ENCODE measurements around the gene LIN7A. TPM values are rescaled to one million over a fixed set of nuclear protein-coding genes. Genes with fewer than 3 reads are reported as not detected.

The LIN7A gene
- total RNA-seq, 5 donors from 2014 or later (not counting 1 experiment from before 2014, with no cell fraction given) = 0.03 to 0.12 TPM; not detected in 3

DNA sequence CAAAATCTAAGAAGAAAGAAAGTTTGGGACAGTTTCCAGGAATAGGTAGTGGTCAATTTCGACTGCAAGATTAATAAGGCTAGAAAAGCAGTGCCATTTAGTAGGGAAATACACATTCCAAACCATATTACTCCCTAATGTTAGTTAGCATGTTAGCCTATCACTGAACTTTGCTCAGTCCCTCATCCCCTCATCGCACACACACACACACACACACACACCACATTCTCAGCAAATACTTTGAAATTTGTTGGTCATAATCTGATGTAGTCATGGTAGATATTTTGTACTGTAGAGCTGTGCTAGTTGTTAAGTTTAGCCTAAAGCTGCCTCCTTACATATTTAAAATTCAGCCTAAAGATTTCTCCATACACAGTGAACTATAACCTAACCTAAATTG is 157.0 kb downstream of the LIN7A start:
- Histone ChIP-seq H3K36me3 (ENCODE audit: control insufficient read depth in 2 of 2, extremely low read depth in 1 of 2, insufficient read depth in 1 of 2, low read length in 1 of 2) (no peaks in the 10 kb centered on the region), H3K4me3 (ENCODE audit: control insufficient read depth in 1 of 2, extremely low read depth in 1 of 2, low read length in 1 of 2) (no peak overlapping the region), H3K4me1 (ENCODE audit: control insufficient read depth in 1 of 2, extremely low read depth in 1 of 2, insufficient read depth in 2 of 2, low read length in 2 of 2) (no peaks in the 10 kb centered on the region), H3K9me3 (no peaks in the 10 kb centered on the region), H3K27ac (ENCODE audit: low read length) (no peak overlapping the region), H3K27me3 (replicated peaks in 1 of 2; ENCODE audit: control insufficient read depth in 2 of 2, extremely low read depth in 1 of 2, insufficient read depth in 2 of 2, low read length in 1 of 2) (no peaks in the 10 kb centered on the region)
- peaks cover 8 to 22% (median 20%) of the 10 kb centered on the region in 3 donors for H3K9me3 Mint-ChIP-seq
- no peak for ATAC-seq (replicated peaks in 1 of 4)
- DNase-seq = no peak
- no CpG with 5 or more reads among the region's 2 CpGs for WGBS (ENCODE audit: insufficient coverage)
- CTCF ChIA-PET = no interaction called here
- POLR2A ChIA-PET = interaction anchor here in 1 of 2 donors (0.7 kb wide), 1 partner anchor 16 kb away, joined by 4 read pairs; no protein-coding TSS in a partner anchor
- no peaks in the 10 kb centered on the region for H3K36me3 Mint-ChIP-seq
- H3K27ac Mint-ChIP-seq = no peak overlapping the region
- H3K27me3 Mint-ChIP-seq = no peaks in the 10 kb centered on the region
- H3K4me3 Mint-ChIP-seq = no peak overlapping the region
- no peaks in the 10 kb centered on the region for H3K4me1 Mint-ChIP-seq

- H3K36me3 ChIP-seq (ENCODE audit: control insufficient read depth in 2 of 2, extremely low read depth in 1 of 2, insufficient read depth in 1 of 2, low read length in 1 of 2) = no peaks in the 10 kb centered on the region
- no CpG with 5 or more reads among the region's 3 CpGs for WGBS (ENCODE audit: insufficient coverage)
Observed at GRCh38 chr12:80778005-80778541, 159.7 kb downstream of the LIN7A start.

GRCh38 chr12:80777587-80777986 is 160.1 kb downstream of the LIN7A start:
- no peak overlapping the region for H3K4me3 Mint-ChIP-seq
- no CpG with 5 or more reads among the region's 4 CpGs for WGBS (ENCODE audit: insufficient coverage)
- H3K4me1 Mint-ChIP-seq = no peaks in the 10 kb centered on the region
- DNase-seq = no peak
- ATAC-seq (replicated peaks in 1 of 4) = no peak
- no peaks in the 10 kb centered on the region for H3K4me1 ChIP-seq (ENCODE audit: control insufficient read depth in 1 of 2, extremely low read depth in 1 of 2, insufficient read depth in 2 of 2, low read length in 2 of 2)
- no peaks in the 10 kb centered on the region for H3K27me3 ChIP-seq (replicated peaks in 1 of 2; ENCODE audit: control insufficient read depth in 2 of 2, extremely low read depth in 1 of 2, insufficient read depth in 2 of 2, low read length in 1 of 2)
- no peaks in the 10 kb centered on the region for H3K36me3 Mint-ChIP-seq
- ChIA-PET POLR2A (no interaction called here), CTCF (no interaction called here)
- no peak overlapping the region for H3K27ac ChIP-seq (ENCODE audit: low read length)
- H3K27me3 Mint-ChIP-seq = no peaks in the 10 kb centered on the region
- H3K9me3 ChIP-seq = no peaks in the 10 kb centered on the region
- no peak overlapping the region for H3K27ac Mint-ChIP-seq
- no peaks in the 10 kb centered on the region for H3K36me3 ChIP-seq (ENCODE audit: control insufficient read depth in 2 of 2, extremely low read depth in 1 of 2, insufficient read depth in 1 of 2, low read length in 1 of 2)
- H3K9me3 Mint-ChIP-seq = peaks cover 10 to 20% (median 14%) of the 10 kb centered on the region in 3 donors
- H3K4me3 ChIP-seq (ENCODE audit: control insufficient read depth in 1 of 2, extremely low read depth in 1 of 2, low read length in 1 of 2) = no peak overlapping the region

More at GRCh38 chr12:80778005-80778541, 159.7 kb downstream of the LIN7A start:
- Histone ChIP-seq H3K9me3 (no peaks in the 10 kb centered on the region), H3K4me3 (ENCODE audit: control insufficient read depth in 1 of 2, extremely low read depth in 1 of 2, low read length in 1 of 2) (no peak overlapping the region), H3K27ac (ENCODE audit: low read length) (no peak overlapping the region), H3K27me3 (replicated peaks in 1 of 2; ENCODE audit: control insufficient read depth in 2 of 2, extremely low read depth in 1 of 2, insufficient read depth in 2 of 2, low read length in 1 of 2) (no peaks in the 10 kb centered on the region), H3K4me1 (ENCODE audit: control insufficient read depth in 1 of 2, extremely low read depth in 1 of 2, insufficient read depth in 2 of 2, low read length in 2 of 2) (no peaks in the 10 kb centered on the region)
- ATAC-seq (replicated peaks in 1 of 4) = no peak
- CTCF ChIA-PET = interaction anchor here in 1 of 2 donors (0.5 kb wide), 1 partner anchor 20 kb away, joined by 4 read pairs; no protein-coding TSS in a partner anchor
- no peak for DNase-seq
- Mint-ChIP-seq H3K27me3 (no peaks in the 10 kb centered on the region), H3K36me3 (no peaks in the 10 kb centered on the region), H3K9me3 (peaks cover 6 to 24% (median 18%) of the 10 kb centered on the region in 3 donors), H3K4me1 (no peaks in the 10 kb centered on the region), H3K27ac (no peak overlapping the region), H3K4me3 (no peak overlapping the region)
- POLR2A ChIA-PET = no interaction called here

- ChIA-PET CTCF (no interaction called here), POLR2A (no interaction called here)
- no peaks in the 10 kb centered on the region for H3K27me3 Mint-ChIP-seq
- 50% methylated on average over 1 of the region's 2 CpGs for WGBS (ENCODE audit: insufficient coverage)
- H3K4me3 ChIP-seq (ENCODE audit: control insufficient read depth in 1 of 2, extremely low read depth in 1 of 2, low read length in 1 of 2) = no peak overlapping the region
- H3K9me3 ChIP-seq = no peaks in the 10 kb centered on the region
- no peaks in the 10 kb centered on the region for H3K36me3 ChIP-seq (ENCODE audit: control insufficient read depth in 2 of 2, extremely low read depth in 1 of 2, insufficient read depth in 1 of 2, low read length in 1 of 2)
- no peaks in the 10 kb centered on the region for H3K27me3 ChIP-seq (replicated peaks in 1 of 2; ENCODE audit: control insufficient read depth in 2 of 2, extremely low read depth in 1 of 2, insufficient read depth in 2 of 2, low read length in 1 of 2)
- H3K4me1 ChIP-seq (ENCODE audit: control insufficient read depth in 1 of 2, extremely low read depth in 1 of 2, insufficient read depth in 2 of 2, low read length in 2 of 2) = no peaks in the 10 kb centered on the region
- H3K4me3 Mint-ChIP-seq = no peak overlapping the region
- no peak for ATAC-seq (replicated peaks in 1 of 4)
- H3K4me1 Mint-ChIP-seq = no peaks in the 10 kb centered on the region
- H3K27ac Mint-ChIP-seq = no peak overlapping the region
- H3K27ac ChIP-seq (ENCODE audit: low read length) = no peak overlapping the region
- DNase-seq = no peak
- no peaks in the 10 kb centered on the region for H3K36me3 Mint-ChIP-seq
- H3K9me3 Mint-ChIP-seq = peaks cover 9 to 22% (median 14%) of the 10 kb centered on the region in 3 donors
Observed at GRCh38 chr12:80776706-80777105, 161.0 kb downstream of the LIN7A start.

- H3K4me3 ChIP-seq (ENCODE audit: control insufficient read depth in 1 of 2, extremely low read depth in 1 of 2, low read length in 1 of 2) = no peak overlapping the region
- 90% methylated on average over 1 of the region's 2 CpGs for WGBS (ENCODE audit: insufficient coverage)
- Mint-ChIP-seq H3K27ac (no peak overlapping the region), H3K27me3 (no peaks in the 10 kb centered on the region), H3K36me3 (no peaks in the 10 kb centered on the region), H3K4me1 (no peaks in the 10 kb centered on the region), H3K4me3 (no peak overlapping the region), H3K9me3 (peaks cover 0 to 15% (median 5%) of the 10 kb centered on the region in 3 donors)
- DNase-seq (no peak), ATAC-seq (replicated peaks in 1 of 4) (no peak)
- H3K36me3 ChIP-seq (ENCODE audit: control insufficient read depth in 2 of 2, extremely low read depth in 1 of 2, insufficient read depth in 1 of 2, low read length in 1 of 2) = no peaks in the 10 kb centered on the region
- CTCF ChIA-PET = no interaction called here
- no peaks in the 10 kb centered on the region for H3K4me1 ChIP-seq (ENCODE audit: control insufficient read depth in 1 of 2, extremely low read depth in 1 of 2, insufficient read depth in 2 of 2, low read length in 2 of 2)
- H3K27me3 ChIP-seq (replicated peaks in 1 of 2; ENCODE audit: control insufficient read depth in 2 of 2, extremely low read depth in 1 of 2, insufficient read depth in 2 of 2, low read length in 1 of 2) = no peaks in the 10 kb centered on the region
- POLR2A ChIA-PET = no interaction called here
- no peaks in the 10 kb centered on the region for H3K9me3 ChIP-seq
- H3K27ac ChIP-seq (ENCODE audit: low read length) = no peak overlapping the region
Observed at GRCh38 chr12:80770958-80771357, 166.8 kb downstream of the LIN7A start.

DNA sequence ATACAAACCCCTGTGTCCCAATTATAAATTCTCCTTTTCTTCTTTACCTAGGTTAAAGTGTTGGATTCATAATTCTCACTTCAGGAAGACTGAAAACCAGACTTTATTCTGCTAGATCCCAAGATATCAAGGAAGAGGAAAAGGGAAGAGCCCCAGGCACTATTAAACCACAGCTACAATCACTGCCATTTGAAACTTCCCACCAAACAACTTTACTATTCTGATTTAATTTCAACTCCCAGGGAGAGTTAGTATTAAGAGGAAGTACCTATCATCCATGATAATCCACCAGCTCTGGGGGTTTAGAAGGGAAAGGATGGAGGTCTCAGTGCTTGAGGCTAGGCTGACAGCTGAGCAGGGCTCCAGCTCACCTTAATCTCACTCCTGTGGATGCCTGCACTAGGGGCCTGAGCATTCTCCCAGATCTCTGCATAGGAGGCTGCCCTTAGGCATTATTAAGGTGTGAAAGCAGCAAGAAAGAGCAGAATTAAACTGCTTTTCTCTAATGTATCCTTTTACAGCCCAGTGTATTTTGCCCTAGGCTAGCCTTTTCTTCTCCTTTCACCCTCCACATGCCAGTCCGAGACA is 168.1 kb downstream of the LIN7A start:
- no peaks in the 10 kb centered on the region for H3K4me1 Mint-ChIP-seq
- H3K27me3 ChIP-seq (replicated peaks in 1 of 2; ENCODE audit: control insufficient read depth in 2 of 2, extremely low read depth in 1 of 2, insufficient read depth in 2 of 2, low read length in 1 of 2) = no peaks in the 10 kb centered on the region
- WGBS (ENCODE audit: insufficient coverage) = no CpG with 5 or more reads among the region's 1 CpG
- ATAC-seq (replicated peaks in 1 of 4) (no peak), DNase-seq (no peak)
- no peaks in the 10 kb centered on the region for H3K27me3 Mint-ChIP-seq
- no peak overlapping the region for H3K27ac Mint-ChIP-seq
- H3K36me3 Mint-ChIP-seq = no peaks in the 10 kb centered on the region
- H3K36me3 ChIP-seq (ENCODE audit: control insufficient read depth in 2 of 2, extremely low read depth in 1 of 2, insufficient read depth in 1 of 2, low read length in 1 of 2) = no peaks in the 10 kb centered on the region
- no peak overlapping the region for H3K27ac ChIP-seq (ENCODE audit: low read length)
- no peaks in the 10 kb centered on the region for H3K9me3 ChIP-seq
- ChIA-PET POLR2A (no interaction called here), CTCF (no interaction called here)
- H3K4me3 ChIP-seq (ENCODE audit: control insufficient read depth in 1 of 2, extremely low read depth in 1 of 2, low read length in 1 of 2) = no peak overlapping the region
- peaks cover 0 to 15% (median 5%) of the 10 kb centered on the region in 3 donors for H3K9me3 Mint-ChIP-seq
- H3K4me3 Mint-ChIP-seq = no peak overlapping the region
- no peaks in the 10 kb centered on the region for H3K4me1 ChIP-seq (ENCODE audit: control insufficient read depth in 1 of 2, extremely low read depth in 1 of 2, insufficient read depth in 2 of 2, low read length in 2 of 2)
